COR-L47 (cell line): Measurements from ENCODE around the gene AMZ1.

ENCODE experiments used
- DNase-seq: peaks from one replicate; lab custom pipeline; 2025; lab: John Stamatoyannopoulos, UW

The AMZ1 gene

DNA sequence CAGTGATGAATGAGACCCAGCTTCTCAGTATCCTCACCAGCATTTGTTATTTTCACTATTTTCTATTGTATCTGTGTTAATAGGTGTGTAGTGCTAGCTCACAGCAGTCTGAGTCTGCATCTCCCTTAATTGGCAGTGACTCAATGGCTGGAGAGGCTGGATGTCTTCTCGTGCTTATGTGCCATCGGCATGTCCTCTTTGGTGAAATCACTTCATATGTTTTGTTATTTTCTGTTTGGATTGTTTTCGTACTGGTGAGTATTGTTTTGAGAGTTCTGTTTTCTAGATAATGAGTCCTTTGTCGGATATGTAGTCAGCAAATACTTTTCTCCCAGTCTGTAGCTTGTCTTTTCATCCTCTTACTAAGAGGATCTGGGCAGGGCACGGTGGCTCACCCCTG, 66.1 kb downstream of the AMZ1 start:
- no peak for DNase-seq

- DNase-seq: no peak
Measured at GRCh38 chr7:2754912-2755311, 66.9 kb downstream of the AMZ1 start.

DNA sequence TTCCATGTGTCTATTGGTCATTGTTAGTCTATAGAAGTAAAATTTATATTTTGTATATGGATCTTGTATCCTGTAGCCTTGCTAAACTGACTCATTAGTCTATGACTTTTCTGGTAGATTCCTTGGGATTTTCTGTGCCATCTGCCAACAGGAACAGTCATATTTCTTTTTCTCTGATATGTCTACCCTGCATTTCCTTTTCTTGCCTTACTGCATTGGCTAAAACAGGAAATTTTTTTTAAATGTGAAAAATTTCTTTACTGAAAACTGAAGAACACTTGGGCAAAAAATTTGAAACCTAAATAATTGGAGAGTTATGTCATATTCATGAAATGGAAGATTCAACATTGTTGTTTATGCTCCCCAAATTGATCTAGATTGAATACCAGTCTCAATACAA, 67.5 kb downstream of the AMZ1 start:
- DNase-seq: no peak

DNA sequence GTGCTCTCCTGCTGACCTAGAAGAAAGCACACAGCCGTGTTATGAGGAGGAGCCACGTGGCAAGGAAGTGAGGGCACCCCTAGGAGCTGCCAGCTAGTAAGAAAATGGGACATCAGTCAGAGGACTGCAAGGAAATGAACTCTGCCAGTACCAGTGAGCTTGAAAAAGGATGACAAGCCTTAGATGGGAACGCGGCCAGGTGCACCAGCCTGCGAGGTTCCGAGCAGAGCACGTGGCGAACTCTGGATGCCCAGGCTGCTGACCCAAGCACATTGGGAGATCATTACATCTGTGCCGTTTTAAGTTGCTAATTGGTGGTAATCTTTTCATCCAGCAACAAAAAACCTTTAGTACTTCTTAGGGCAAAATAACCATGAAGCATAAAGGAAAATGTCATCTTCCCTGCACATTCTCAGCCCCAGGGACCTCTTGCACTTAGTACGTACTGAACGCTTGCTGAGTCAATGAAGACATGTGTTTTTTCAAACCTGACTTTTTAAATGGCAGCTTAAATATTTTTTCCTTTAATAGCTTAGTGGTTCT, 69.4 kb downstream of the AMZ1 start:
- no peak for DNase-seq

GRCh38 chr7:2757904-2758672, 70.1 kb downstream of the AMZ1 start:
- no peak for DNase-seq

GRCh38 chr7:2758673-2759616, 70.9 kb downstream of the AMZ1 start:
- no peak for DNase-seq

GRCh38 chr7:2759736-2760097, 71.7 kb downstream of the AMZ1 start:
- peak; percentile 81 for DNase-seq

DNA sequence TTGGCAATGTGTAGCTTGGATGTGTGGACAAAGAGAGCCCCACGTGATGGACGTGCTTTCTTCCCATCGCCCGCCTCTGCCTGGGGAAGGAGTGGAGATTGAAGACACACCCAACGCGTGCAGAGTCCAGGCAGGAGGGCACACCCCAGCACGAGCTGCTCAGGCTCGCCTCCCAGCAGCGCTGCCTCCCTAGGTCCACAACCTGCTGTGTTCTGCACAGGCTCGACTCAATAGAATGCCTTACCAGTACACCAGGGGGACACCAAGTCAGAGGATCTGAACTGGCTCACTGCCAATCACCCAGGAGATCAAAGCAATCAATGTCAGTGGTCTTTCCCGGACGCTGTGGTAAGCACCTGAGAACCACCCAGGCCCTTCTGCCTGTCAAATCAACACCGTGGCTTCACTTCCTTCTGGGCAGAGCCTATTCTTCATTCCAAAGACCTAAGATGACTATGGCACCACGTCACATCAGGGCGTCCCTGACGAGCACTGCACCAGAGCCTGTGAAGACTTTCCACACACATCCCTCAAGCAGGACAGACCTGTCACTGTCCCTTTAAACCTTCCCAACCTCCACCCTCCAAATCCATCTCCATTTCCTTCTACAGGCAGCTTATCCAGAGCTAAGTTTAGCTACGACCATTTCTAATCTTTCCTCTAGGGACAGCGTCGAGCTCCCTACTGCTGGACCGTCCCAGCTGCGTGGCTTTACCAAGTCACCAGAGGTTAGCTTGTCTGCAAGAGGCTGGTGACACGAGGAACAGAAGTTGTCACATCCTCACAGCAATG, 72.3 kb downstream of the AMZ1 start:
- DNase-seq: peak; percentile 81

GRCh38 chr7:2761131-2761624, 73.2 kb downstream of the AMZ1 start:
- DNase-seq: no peak

- no peak for DNase-seq
Measured at GRCh38 chr7:2761801-2762497, 73.9 kb downstream of the AMZ1 start.

- DNase-seq: no peak
Measured at GRCh38 chr7:2763597-2763996, 75.6 kb downstream of the AMZ1 start.

GRCh38 chr7:2764621-2765020, 76.6 kb downstream of the AMZ1 start:
- no peak for DNase-seq
